Calu3 (cell line): ENCODE results near the gene FBLN2. TPM values are rescaled to one million over a fixed set of nuclear protein-coding genes. Genes with fewer than 3 reads are reported as not detected.

Source experiments
- BruUV-seq: library from RNA; stranded (reverse); fragments of 400-500 nt; replicated peaks from 2 replicates; lab custom pipeline; 2021; lab: Mats Ljungman, UMichigan
- CTCF ChIA-PET: fragments of 300-600 bp; sonication (Branson Sonifier 250); formaldehyde crosslinking; loops from one replicate; lab custom pipeline; 2022; ENCODE audit warnings: antibody characterized with exemption; lab: Charles Lee
- DNase-seq: peaks from one replicate; pipeline ENCODE4 v3.0.0; 2022
- H3K27ac Mint-ChIP-seq: one replicate; pipeline ENCODE4 v1.8.0; 2022; ENCODE audit warnings: mixed read lengths; ENCODE audit not compliant: unreplicated experiment
- H3K27me3 Mint-ChIP-seq: one replicate; pipeline ENCODE4 v1.8.0; 2022; ENCODE audit warnings: mixed read lengths; ENCODE audit not compliant: unreplicated experiment
- H3K36me3 Mint-ChIP-seq: one replicate; pipeline ENCODE4 v1.8.0; 2022; ENCODE audit warnings: mild to moderate bottlenecking, moderate library complexity, mixed read lengths; ENCODE audit not compliant: insufficient read depth, unreplicated experiment
- H3K4me1 Mint-ChIP-seq: one replicate; pipeline ENCODE4 v1.8.0; 2022; ENCODE audit warnings: mild to moderate bottlenecking, low read depth, mixed read lengths; ENCODE audit not compliant: unreplicated experiment
- H3K4me3 Mint-ChIP-seq: one replicate; pipeline ENCODE4 v1.8.0; 2022; ENCODE audit warnings: mild to moderate bottlenecking, low read depth, moderate library complexity, mixed read lengths; ENCODE audit not compliant: unreplicated experiment
- H3K9me3 Mint-ChIP-seq: one replicate; pipeline ENCODE4 v1.8.0; 2022; ENCODE audit warnings: low read depth, mixed read lengths; ENCODE audit not compliant: unreplicated experiment
- CTCF ChIP-seq: fragments of 200-600 bp; IDR thresholded peaks from one replicate; pipeline ENCODE4 v1.8.0; 2022; ENCODE audit warnings: antibody characterized with exemption; ENCODE audit not compliant: unreplicated experiment
- intact Hi-C: fragments of 100-400 bp; cut with micrococcal nuclease; formaldehyde crosslinking; loops from one replicate; pipeline ENCODE4 v1.10.0; 2022; ENCODE audit not compliant: unreplicated experiment
- total RNA-seq: library from RNA; stranded (reverse); gene quantifications from 2 replicates; pipeline ENCODE4 v1.2.3, GENCODE V29; 2022

FBLN2 gene
- total RNA-seq, 1 experiment from 2014 or later = not detected

- Mint-ChIP-seq H3K27me3 (peaks cover 50% of the 10 kb centered on the region), H3K9me3 (no peaks in the 10 kb centered on the region), H3K4me3 (no peak overlapping the region), H3K36me3 (no peaks in the 10 kb centered on the region), H3K27ac (no peak overlapping the region), H3K4me1 (peaks cover 18% of the 10 kb centered on the region)
- intact Hi-C loops = loop anchor here (10.0 kb wide), 1 partner anchor 471 kb away; the partner anchor contains the start of genes CHCHD4 and TMEM43
- no peak for DNase-seq
- no TSS peak for BruUV-seq
- no peak for TF ChIP-seq CTCF
- CTCF ChIA-PET = interaction anchor here (0.7 to 1.0 kb wide), 2 partner anchors 174 to 230 kb away, joined by 3 read pairs; partner anchors contain the start of gene HDAC11
Measured at GRCh38 chr3:13653631-13654279, 104.8 kb downstream of the FBLN2 start.

DNA sequence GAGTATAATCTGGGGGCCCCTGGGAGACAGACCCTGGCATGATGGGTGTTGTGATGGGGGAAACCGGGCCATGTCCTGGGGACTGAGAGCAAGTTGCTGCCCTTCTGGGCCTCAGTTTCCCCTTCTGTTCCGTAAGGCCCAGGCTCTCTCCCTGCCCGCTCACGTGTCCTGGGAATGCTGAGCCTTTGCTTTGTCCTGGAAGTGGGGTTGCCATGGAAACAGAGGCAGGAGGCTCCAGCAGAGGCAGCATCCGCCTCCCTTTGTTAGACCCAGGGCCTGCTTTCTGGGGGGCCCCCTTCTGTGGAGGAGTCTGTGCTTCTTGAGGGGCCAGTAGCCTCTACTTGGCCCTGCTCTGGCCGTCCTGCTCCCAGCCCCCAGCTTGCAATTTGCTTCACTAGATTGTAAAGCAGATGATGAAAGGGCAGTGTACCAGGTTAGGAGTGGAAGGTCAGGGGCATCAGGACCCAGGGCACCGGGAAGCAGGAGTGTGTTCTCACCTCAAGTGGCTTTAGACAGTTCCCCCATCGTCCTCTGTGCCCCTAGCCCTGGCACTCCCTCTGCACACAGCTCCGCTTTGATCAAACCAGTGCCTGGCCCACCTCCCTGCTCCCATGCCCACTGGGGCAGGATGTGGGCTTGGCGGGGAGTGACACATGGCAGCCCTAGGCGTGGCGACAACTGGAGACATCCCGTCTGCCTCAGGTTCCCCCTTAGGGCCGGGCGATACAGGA is 105.6 kb downstream of the FBLN2 start:
- H3K27me3 Mint-ChIP-seq = peaks cover 50% of the 10 kb centered on the region
- no peaks in the 10 kb centered on the region for H3K9me3 Mint-ChIP-seq
- H3K4me3 Mint-ChIP-seq = no peak overlapping the region
- DNase-seq = no peak
- H3K27ac Mint-ChIP-seq = no peak overlapping the region
- CTCF ChIA-PET = interaction anchor here (0.7 to 2.2 kb wide), 3 partner anchors 174 to 230 kb away, joined by 3 to 14 read pairs (median 11); partner anchors contain the start of genes HDAC11 and WNT7A
- H3K36me3 Mint-ChIP-seq = no peaks in the 10 kb centered on the region
- peaks cover 18% of the 10 kb centered on the region for H3K4me1 Mint-ChIP-seq
- BruUV-seq = no TSS peak
- intact Hi-C loops = loop anchor here (10.0 kb wide), 1 partner anchor 470 kb away; the partner anchor contains the start of genes CHCHD4 and TMEM43
- no peak for TF ChIP-seq CTCF

DNA sequence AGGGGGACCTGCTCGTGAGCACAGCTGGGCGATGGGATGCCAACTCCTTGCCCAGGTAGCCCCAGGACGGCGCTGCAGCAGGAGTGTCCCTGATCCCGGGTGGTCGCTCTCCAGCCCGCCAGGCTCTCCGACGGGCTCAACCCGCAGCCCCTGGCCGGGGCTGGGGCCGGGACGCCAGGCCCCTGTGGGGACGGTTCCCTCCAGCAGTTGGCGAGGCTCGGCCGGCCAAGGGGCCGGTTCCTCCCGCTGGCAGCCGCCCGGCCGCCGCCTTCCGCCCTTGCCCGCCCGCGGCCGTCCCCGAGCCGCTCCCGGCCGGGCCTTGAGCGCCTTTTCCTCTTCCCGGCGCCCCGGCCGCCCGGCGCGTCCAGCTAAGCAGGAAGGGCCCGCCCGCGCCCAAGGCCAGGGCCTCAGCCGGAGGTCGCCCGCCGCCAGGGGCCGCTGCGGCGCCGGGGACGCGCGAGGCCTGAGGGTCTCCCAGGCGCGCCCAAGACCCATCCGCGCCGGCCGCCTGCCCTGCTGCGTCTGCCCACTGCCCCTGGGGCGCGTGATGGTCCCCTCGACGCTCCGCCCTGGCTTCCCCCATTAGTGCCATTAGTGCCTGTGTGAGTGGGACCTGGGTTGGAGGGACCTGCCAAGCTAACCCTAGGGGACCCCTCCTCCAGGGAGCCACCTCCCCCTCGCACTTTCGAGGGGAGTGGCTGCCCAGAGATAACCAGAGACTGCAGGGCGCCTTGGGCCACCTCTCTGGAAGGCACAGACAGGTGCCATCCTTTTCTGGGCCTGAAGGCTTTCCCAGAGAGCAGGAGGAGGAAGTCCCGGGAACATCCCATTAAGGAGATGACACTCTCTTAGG is 106.4 kb downstream of the FBLN2 start:
- H3K27ac Mint-ChIP-seq = no peak overlapping the region
- BruUV-seq = no TSS peak
- H3K27me3 Mint-ChIP-seq = peaks cover 50% of the 10 kb centered on the region
- H3K9me3 Mint-ChIP-seq = no peaks in the 10 kb centered on the region
- H3K4me3 Mint-ChIP-seq = no peak overlapping the region
- CTCF ChIA-PET = interaction anchor here (1.3 to 2.2 kb wide), 2 partner anchors 225 to 229 kb away, joined by 11 to 14 read pairs; partner anchors contain the start of gene WNT7A
- intact Hi-C loops = loop anchor here (10.0 kb wide), 1 partner anchor 470 kb away; the partner anchor contains the start of genes CHCHD4 and TMEM43
- TF ChIP-seq CTCF = peak; percentile 49
- H3K36me3 Mint-ChIP-seq = no peaks in the 10 kb centered on the region
- peaks cover 18% of the 10 kb centered on the region for H3K4me1 Mint-ChIP-seq
- DNase-seq = peak; percentile 73
